ENCODE measurements around the gene NKX2-8.
A peak's percentile ranks its signal among the peaks of the same experiment; 100 is the strongest.

NKX2-8 gene

DNA sequence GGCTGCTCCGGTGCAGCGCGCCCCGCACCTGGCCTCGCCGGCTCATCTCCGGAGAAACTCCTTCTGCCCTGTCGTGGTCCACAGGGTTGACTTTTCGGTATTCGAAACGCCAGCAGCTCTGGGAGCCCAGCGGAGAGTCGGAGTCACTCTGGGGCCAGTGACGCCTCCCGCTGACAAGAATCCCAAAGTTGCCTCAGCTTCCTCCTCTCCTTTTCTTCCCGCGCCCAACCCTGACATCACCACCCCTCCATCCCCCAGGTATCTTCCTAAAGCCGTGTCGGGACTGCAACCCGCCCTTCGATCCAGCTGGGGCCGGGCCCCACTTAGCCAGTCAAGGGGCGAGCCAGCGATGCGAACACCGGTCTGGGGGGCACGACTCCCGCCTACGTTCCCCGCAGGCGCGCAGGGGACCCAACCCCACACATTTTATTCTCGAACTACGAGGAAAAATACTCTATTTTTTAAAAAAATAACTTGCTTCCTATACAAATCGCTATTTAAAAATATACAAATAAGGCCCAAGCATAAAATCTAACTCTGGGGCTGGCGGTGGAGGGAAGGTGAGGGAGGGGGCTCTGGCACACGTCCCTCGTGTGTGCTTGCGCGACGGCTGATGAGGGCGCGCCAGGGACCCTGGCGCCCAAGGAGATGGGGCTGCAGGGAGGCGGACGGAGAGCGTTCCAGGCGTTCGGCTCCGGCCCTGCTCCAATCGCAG is 2.1 kb downstream of the NKX2-8 start:
- no peak overlapping the region for H3K4me3 ChIP-seq (ENCODE audit: low read depth, low read length)
- TF ChIP-seq, protein P1, sequence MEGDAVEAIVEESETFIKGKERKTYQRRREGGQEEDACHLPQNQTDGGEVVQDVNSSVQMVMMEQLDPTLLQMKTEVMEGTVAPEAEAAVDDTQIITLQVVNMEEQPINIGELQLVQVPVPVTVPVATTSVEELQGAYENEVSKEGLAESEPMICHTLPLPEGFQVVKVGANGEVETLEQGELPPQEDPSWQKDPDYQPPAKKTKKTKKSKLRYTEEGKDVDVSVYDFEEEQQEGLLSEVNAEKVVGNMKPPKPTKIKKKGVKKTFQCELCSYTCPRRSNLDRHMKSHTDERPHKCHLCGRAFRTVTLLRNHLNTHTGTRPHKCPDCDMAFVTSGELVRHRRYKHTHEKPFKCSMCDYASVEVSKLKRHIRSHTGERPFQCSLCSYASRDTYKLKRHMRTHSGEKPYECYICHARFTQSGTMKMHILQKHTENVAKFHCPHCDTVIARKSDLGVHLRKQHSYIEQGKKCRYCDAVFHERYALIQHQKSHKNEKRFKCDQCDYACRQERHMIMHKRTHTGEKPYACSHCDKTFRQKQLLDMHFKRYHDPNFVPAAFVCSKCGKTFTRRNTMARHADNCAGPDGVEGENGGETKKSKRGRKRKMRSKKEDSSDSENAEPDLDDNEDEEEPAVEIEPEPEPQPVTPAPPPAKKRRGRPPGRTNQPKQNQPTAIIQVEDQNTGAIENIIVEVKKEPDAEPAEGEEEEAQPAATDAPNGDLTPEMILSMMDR (IDR thresholded peaks at IDR 0.05; ENCODE audit: low read depth, low read length) = no peak

DNA sequence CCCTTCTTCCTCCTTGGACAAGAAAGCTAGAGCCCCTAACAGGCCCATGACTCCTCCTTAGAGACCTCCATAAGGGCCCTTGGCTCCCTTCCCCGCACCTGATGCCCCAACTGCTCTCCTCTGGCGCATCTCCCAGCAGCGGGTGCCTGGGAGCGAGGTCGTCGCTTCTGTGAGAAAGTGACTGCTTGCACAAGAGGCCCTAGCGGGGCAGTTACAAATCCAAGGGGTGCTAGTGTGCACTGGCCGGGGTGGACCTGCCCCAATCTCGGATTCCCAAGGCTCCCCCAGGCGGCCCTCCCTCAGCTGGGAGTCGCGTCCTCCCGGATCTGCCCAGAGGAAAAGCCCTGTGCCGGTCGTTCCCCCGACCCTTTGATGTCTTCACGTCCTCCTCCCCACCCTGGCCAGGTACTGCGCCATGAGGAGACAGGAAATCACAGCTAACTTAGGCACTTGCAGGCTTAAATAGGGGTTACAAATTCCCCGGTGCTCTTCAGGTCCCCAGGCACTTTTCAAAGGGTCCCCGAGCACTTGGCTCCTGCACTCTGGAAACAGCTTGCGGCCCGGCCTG is 2.8 kb downstream of the NKX2-8 start:
- TF ChIP-seq, protein P1 (IDR thresholded peaks at IDR 0.05; ENCODE audit: low read depth, low read length) = no peak
- H3K4me3 ChIP-seq (ENCODE audit: low read depth, low read length) = no peak overlapping the region

DNA sequence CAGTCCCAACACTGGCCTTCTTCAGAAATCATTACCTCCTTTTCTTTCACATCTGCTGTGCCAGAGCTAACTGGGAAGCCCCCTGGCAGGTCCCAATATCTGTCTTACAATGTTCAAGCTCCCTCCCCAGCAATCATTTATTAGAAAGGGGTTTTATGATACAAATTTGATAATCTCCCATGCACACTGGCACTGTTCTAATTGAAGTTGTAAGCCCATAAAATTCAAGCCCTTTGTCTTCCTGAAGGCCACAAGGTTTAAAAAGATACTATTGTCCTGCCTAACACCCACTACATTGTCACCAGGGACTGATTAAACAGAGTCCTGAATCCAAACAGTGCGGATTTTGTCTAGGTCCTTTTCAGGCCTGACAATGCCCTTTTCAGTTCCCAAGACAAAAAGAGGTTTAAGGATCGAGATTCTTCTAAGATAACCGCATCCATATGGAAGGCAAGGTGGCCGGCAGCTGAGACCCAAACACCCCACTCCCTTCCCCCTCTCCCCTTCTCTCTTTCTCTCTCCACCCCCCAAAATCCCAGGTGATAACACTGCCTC is 3.3 kb downstream of the NKX2-8 start:
- no peak overlapping the region for H3K4me3 ChIP-seq (ENCODE audit: low read depth, low read length)
- TF ChIP-seq, protein P1 (IDR thresholded peaks at IDR 0.05; ENCODE audit: low read depth, low read length) = no peak

DNA sequence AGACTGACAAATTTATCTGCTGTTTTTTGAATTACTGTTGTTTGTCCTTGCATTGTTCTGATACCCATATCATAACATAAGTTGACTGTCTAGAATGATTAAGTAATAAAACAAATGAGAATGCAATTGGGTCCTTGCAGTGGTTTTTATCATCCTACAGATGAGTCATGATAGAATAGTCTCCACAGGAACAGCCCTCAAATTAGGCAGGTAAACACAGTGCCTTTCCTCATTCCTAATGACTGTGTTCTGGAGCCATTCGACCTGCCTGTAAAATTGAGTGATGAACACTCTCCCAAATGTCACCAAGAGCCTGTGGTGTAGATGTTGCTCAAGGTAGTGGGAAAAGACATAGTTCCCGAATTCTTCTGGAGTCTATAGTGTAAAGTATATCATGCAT is 12.3 kb downstream of the NKX2-8 start:
- no peak overlapping the region for H3K4me3 ChIP-seq (ENCODE audit: low read depth, low read length)
- TF ChIP-seq, protein P1 (IDR thresholded peaks at IDR 0.05; ENCODE audit: low read depth, low read length) = no peak

DNA sequence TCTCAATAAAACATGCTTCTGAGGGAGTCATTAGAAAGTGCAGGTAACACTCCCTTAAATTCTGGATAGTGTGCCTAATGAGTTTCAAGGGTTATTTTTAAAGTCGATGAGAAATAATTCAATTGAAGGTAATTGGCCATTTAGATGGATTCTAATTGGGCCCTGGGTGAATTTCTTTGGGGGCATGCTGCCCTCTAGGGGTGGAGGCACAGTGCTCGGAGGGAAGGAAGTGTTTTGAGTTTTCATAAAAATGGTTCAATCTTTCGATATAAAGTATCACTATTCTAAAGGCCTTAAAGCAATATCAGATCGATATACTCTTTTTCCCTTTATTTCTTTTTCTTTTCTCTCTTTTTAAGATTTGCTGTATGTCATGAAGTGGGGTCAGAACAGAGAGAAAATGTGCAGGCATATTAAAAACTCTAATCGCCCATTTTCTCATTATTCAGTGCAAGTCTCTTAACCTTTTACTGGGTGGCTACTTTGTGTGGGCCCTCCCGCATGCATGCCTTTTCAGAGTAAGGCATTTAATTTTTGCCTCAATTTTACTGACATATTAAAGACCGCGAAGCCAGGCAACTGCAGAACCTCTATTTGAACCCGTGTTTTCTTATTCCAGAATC is 25.5 kb downstream of the NKX2-8 start:
- H3K4me3 ChIP-seq (ENCODE audit: low read depth, low read length) = no peak overlapping the region
- TF ChIP-seq, protein P1 (IDR thresholded peaks at IDR 0.05; ENCODE audit: low read depth, low read length) = peak; percentile 88

DNA sequence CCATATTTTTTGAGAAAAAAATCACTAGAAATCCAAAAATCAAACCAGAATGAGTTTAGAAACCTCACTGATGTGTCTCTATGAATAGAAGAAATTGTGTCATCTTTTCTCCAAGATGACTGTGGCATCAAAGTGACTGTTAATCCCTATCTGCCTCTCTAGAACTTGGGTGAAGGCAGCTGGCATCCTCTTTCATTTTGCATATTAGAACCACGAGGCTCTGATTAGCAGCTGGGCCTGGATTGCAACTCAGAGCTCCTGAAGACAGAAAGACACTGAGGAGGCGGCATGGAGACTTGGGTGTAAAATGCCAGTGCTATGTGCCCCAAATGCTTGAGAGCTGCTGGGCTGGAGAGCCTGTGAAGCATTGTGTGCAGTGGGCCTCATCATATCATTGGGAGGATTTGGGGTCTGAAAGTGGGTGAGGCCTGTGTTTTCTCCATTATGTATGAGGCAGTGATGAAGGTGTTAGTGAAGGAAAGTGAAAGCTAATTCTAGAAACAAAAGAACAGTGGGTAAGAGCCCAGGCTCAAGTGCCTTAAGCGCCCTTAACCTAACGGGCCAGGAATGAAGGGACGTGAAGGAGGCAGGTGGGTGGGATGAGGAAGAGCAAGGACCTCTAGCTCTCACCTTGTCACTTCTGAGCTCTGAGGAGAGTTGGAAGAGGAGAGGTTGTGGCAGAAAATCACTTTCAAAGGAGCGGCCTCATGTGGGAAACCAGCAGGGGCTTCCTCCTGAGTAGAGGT is 26.2 kb downstream of the NKX2-8 start:
- TF ChIP-seq, protein P1 (IDR thresholded peaks at IDR 0.05; ENCODE audit: low read depth, low read length) = no peak
- no peak overlapping the region for H3K4me3 ChIP-seq (ENCODE audit: low read depth, low read length)
